A549 (cell line): Measurements from ENCODE around the gene SLC27A2. TPM values are rescaled to one million over a fixed set of nuclear protein-coding genes. Genes with fewer than 3 reads are reported as not detected.

ENCODE experiments used
- ATAC-seq, 2 experiments: fragments of 200-7000 bp in 1 of 2; fragments of >200 bp in 1 of 2; cut with Nextera tagmentation in 1 of 2; cut with Tn5 transposase in 1 of 2; 3 replicates each; pipeline versions ENCODE4 v1.8.0 to v1.9.1; 2018 to 2020; ENCODE audit warnings: mild to moderate bottlenecking in 1 of 2, moderate library complexity in 1 of 2
- CTCF ChIA-PET: fragments of 300-600 bp; sonication (Branson Sonifier 250); formaldehyde crosslinking; extraction: SDS; loops from one replicate; lab custom pipeline; 2021; ENCODE audit warnings: antibody characterized with exemption, inconsistent platforms; lab: Yijun Ruan, JAX
- POLR2A ChIA-PET: fragments of 350-600 bp; formaldehyde crosslinking; extraction: SDS; loops from one replicate; lab custom pipeline; 2021; ENCODE audit warnings: antibody characterized with exemption, inconsistent platforms; lab: Yijun Ruan, JAX
- DNase-seq, 2 experiments: peaks; one replicate each; pipeline versions ENCODE4 v3.0.0 to v3.0.0-alpha.2; 2011 to 2016; ENCODE audit warnings: low read depth in 1 of 2, low spot score in 1 of 2
- FAIRE-seq: peaks from 2 replicates; lab custom pipeline; 2011; peaks lifted over from hg19 to GRCh38; lab: Jason Lieb, UNC
- H3K27ac ChIP-seq, 2 experiments: fragments of >200 bp; sonication (Bioruptor Twin); formaldehyde crosslinking; 3 replicates each; pipeline ENCODE4 v1.5.1; 2016 to 2017
- H3K4me1 ChIP-seq: fragments of >200 bp; sonication (Bioruptor Twin); formaldehyde crosslinking; 3 replicates; pipeline ENCODE4 v1.6.1; 2016
- H3K4me2 ChIP-seq: fragments of >200 bp; sonication (Bioruptor Twin); formaldehyde crosslinking; 3 replicates; pipeline ENCODE4 v1.6.1; 2016
- H3K4me3 ChIP-seq: fragments of >200 bp; sonication (Bioruptor Twin); formaldehyde crosslinking; 3 replicates; pipeline ENCODE4 v1.5.1; 2016
- H3K9me3 ChIP-seq: fragments of >200 bp; sonication (Bioruptor Twin); formaldehyde crosslinking; 3 replicates; pipeline ENCODE4 v1.6.1; 2016
- BHLHE40 ChIP-seq: IDR thresholded peaks from 2 replicates; pipeline ENCODE4 v1.6.1; 2012; ENCODE audit warnings: low read depth, low read length, inconsistent platforms
- EHMT2 ChIP-seq: fragments of 200-600 bp; sonication (generic); IDR thresholded peaks from 2 replicates; pipeline ENCODE4 v1.6.1; 2016; ENCODE audit warnings: antibody characterized with exemption, low read depth, mild to moderate bottlenecking, moderate library complexity
- FOSB ChIP-seq: fragments of 250-450 bp; sonication (Bioruptor Pico); IDR thresholded peaks from 2 replicates; pipeline ENCODE4 v1.5.0; 2020; ENCODE audit warnings: mild to moderate bottlenecking, moderate library complexity
- FOSL2 ChIP-seq, 2 experiments: fragments of 450-650 bp in 1 of 2; fragments of >200 bp in 1 of 2; sonication (Bioruptor Twin) in 1 of 2; formaldehyde crosslinking; IDR thresholded peaks; 2 replicates each; pipeline versions ENCODE4 v1.5.0 to v1.6.1; 2016 to 2020; ENCODE audit warnings: mild to moderate bottlenecking in 1 of 2, moderate library complexity in 1 of 2
- GATA3 ChIP-seq: IDR thresholded peaks from 2 replicates; pipeline ENCODE4 v1.6.1; 2012; ENCODE audit warnings: borderline replicate concordance
- HOXA7 ChIP-seq: fragments of 250-450 bp; sonication (Bioruptor Pico); IDR thresholded peaks from 2 replicates; pipeline ENCODE4 v1.5.0; 2020; ENCODE audit warnings: mild to moderate bottlenecking, moderate library complexity
- JUN ChIP-seq, 2 experiments: fragments of >200 bp; sonication (Bioruptor Twin); formaldehyde crosslinking; IDR thresholded peaks; 2 replicates in 1 of 2; 3 replicates in 1 of 2; pipeline ENCODE4 v1.6.1; 2016 to 2017
- MYC ChIP-seq: IDR thresholded peaks from 2 replicates; pipeline ENCODE4 v1.6.1; 2012; ENCODE audit warnings: mild to moderate bottlenecking, inconsistent platforms, low read length, improper control_type of control experiment, borderline replicate concordance
- PBX3 ChIP-seq: IDR thresholded peaks from 2 replicates; pipeline ENCODE4 v1.6.1; 2012
- PHF8 ChIP-seq: fragments of 200-600 bp; sonication (generic); IDR thresholded peaks from 2 replicates; pipeline ENCODE4 v1.6.1; 2016; ENCODE audit warnings: low read depth, mild to moderate bottlenecking, antibody characterized with exemption, moderate library complexity, borderline replicate concordance
- RAD21 ChIP-seq, 2 experiments: fragments of >200 bp in 1 of 2; sonication (Bioruptor Twin) in 1 of 2; formaldehyde crosslinking in 1 of 2; IDR thresholded peaks in 1 of 2; conservative IDR thresholded peaks in 1 of 2; 2 replicates in 1 of 2; 3 replicates in 1 of 2; pipeline ENCODE4 v1.6.1; 2012 to 2018; ENCODE audit warnings: inconsistent platforms in 1 of 2
- SMC3 ChIP-seq: fragments of >200 bp; sonication (Bioruptor Twin); formaldehyde crosslinking; IDR thresholded peaks from 3 replicates; pipeline ENCODE4 v1.6.1; 2018; ENCODE audit warnings: inconsistent platforms
- ZC3H11A ChIP-seq: fragments of 450-650 bp; IDR thresholded peaks from 2 replicates; pipeline ENCODE4 v1.6.1; 2014; ENCODE audit warnings: antibody characterized with exemption, mild to moderate bottlenecking
- ZNF302 ChIP-seq: fragments of 250-450 bp; sonication (Bioruptor Pico); IDR thresholded peaks from 2 replicates; pipeline ENCODE4 v1.9.0; 2021; ENCODE audit warnings: inconsistent platforms, mild to moderate bottlenecking, moderate library complexity
- WGBS: methylation state at CpG from one replicate; pipeline ENCODE4 v1.1.6; 2017; ENCODE audit errors: missing lambda C conversion rate; 5-methylcytosine and 5-hydroxymethylcytosine counted together
- polyA plus RNA-seq, 4 experiments: library from polyadenylated mRNA; depleted of rRNA in 3 of 4; stranded (reverse); fragments of >200 nt; fragmentation: RNase III in 1 of 4; extraction: RNeasy Plus Mini Kit Qiagen cat#74134 plus additional on column Dnase treatment in 1 of 4; gene quantifications; 2 replicates in 3 of 4; 3 replicates in 1 of 4; pipeline ENCODE4 v1.2.3, GENCODE V29; 2011 to 2017
- TF ChIP-seq, protein P1 (sequence below): fragments of 250-450 bp; sonication (Bioruptor Pico); IDR thresholded peaks from 2 replicates; pipeline ENCODE4 v1.5.0; 2021; ENCODE audit warnings: mild to moderate bottlenecking, moderate library complexity, borderline replicate concordance
- TF ChIP-seq, protein P2 (sequence below): fragments of >200 bp; sonication (Bioruptor Twin); formaldehyde crosslinking; IDR thresholded peaks from 3 replicates; pipeline ENCODE4 v1.6.1; 2016
- TF ChIP-seq, protein P3 (sequence below): fragments of 150-350 bp; IDR thresholded peaks from 2 replicates; pipeline ENCODE4 v1.6.1; 2014; ENCODE audit warnings: low read depth, mild to moderate bottlenecking, low read length
- TF ChIP-seq, protein P4 (sequence below): fragments of >200 bp; sonication (Bioruptor Twin); formaldehyde crosslinking; IDR thresholded peaks from 2 replicates; pipeline ENCODE4 v1.6.1; 2016

SLC27A2 gene
- polyA plus RNA-seq, 2 of the 4 experiments (the other 2 are of a cell fraction), result 36.0 to 44.1 TPM

- POLR2A ChIA-PET, result no interaction called here
- Histone ChIP-seq H3K4me2 (no peak overlapping the region), H3K27ac (no peak overlapping the region)
- TF ChIP-seq ZNF302 (CRISPR knock-in tag), result no peak
- TF ChIP-seq FOSL2 (IDR thresholded peaks at IDR 0.05), result no peak
- TF ChIP-seq FOSL2 (CRISPR knock-in tag; IDR thresholded peaks at IDR 0.05), result no peak
- no peak for TF ChIP-seq ZC3H11A
- no peak for TF ChIP-seq BHLHE40
- TF ChIP-seq MYC, result no peak
- TF ChIP-seq, protein P1, sequence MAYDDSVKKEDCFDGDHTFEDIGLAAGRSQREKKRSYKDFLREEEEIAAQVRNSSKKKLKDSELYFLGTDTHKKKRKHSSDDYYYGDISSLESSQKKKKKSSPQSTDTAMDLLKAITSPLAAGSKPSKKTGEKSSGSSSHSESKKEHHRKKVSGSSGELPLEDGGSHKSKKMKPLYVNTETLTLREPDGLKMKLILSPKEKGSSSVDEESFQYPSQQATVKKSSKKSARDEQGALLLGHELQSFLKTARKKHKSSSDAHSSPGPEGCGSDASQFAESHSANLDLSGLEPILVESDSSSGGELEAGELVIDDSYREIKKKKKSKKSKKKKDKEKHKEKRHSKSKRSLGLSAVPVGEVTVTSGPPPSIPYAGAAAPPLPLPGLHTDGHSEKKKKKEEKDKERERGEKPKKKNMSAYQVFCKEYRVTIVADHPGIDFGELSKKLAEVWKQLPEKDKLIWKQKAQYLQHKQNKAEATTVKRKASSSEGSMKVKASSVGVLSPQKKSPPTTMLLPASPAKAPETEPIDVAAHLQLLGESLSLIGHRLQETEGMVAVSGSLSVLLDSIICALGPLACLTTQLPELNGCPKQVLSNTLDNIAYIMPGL (CRISPR knock-in tag), result no peak
- no peak for TF ChIP-seq GATA3
- TF ChIP-seq, protein P2, sequence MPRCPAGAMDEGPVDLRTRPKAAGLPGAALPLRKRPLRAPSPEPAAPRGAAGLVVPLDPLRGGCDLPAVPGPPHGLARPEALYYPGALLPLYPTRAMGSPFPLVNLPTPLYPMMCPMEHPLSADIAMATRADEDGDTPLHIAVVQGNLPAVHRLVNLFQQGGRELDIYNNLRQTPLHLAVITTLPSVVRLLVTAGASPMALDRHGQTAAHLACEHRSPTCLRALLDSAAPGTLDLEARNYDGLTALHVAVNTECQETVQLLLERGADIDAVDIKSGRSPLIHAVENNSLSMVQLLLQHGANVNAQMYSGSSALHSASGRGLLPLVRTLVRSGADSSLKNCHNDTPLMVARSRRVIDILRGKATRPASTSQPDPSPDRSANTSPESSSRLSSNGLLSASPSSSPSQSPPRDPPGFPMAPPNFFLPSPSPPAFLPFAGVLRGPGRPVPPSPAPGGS, result no peak
- TF ChIP-seq PHF8, result no peak
- no peak for TF ChIP-seq EHMT2
- TF ChIP-seq RAD21 (conservative IDR thresholded peaks at IDR 0.05 in 1 of 2, IDR thresholded peaks at IDR 0.05 in 1 of 2), result no peak
- TF ChIP-seq PBX3, result no peak
- TF ChIP-seq, protein P3, sequence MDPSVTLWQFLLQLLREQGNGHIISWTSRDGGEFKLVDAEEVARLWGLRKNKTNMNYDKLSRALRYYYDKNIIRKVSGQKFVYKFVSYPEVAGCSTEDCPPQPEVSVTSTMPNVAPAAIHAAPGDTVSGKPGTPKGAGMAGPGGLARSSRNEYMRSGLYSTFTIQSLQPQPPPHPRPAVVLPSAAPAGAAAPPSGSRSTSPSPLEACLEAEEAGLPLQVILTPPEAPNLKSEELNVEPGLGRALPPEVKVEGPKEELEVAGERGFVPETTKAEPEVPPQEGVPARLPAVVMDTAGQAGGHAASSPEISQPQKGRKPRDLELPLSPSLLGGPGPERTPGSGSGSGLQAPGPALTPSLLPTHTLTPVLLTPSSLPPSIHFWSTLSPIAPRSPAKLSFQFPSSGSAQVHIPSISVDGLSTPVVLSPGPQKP, result no peak
- no peak for TF ChIP-seq SMC3
- TF ChIP-seq FOSB (CRISPR knock-in tag), result no peak
- TF ChIP-seq JUN (IDR thresholded peaks at IDR 0.05), result no peak
- TF ChIP-seq, all 56 proteins: peak for 0
- DNase-seq (no peak), FAIRE-seq (no peak), ATAC-seq (no peak)
- no peaks in the 10 kb centered on the region for H3K9me3 ChIP-seq
- peaks cover 20% of the 10 kb centered on the region for H3K4me1 ChIP-seq
- 86% methylated on average over 2 of the region's 2 CpGs for WGBS
- H3K4me3 ChIP-seq, result no peak overlapping the region
- CTCF ChIA-PET, result interaction anchor here (0.6 to 1.1 kb wide), 3 partner anchors 9 to 59 kb away, joined by 3 to 4 read pairs (median 3); no protein-coding TSS in a partner anchor
These were observed 50.8 kb downstream of the SLC27A2 start for GRCh38 chr15:50232791-50233190.

DNA sequence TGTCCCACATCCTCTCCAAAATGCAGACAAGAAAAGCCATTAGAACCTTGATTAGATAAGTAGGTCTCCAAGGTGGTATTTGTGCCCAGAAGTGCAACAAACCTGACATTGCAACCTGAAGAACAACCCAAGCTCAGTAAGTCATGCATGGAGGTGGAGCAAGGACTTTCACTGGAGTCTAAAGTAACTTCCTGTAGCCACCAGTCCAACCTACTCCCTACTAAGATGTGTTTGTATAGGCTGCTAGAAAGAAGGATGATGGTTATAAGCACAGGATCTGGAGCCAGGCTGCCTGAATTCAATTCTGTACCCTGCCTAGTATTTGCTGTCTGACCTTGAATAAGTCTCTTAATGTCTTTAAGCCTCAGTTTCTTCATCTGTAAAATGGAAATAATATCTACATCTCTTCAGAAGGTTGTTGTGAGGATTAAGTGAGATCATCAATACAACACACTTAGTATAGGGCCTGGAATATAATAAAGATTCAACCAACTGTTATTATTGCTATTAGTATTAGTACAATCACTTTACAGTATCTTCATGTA, 51.3 kb downstream of the SLC27A2 start:
- Histone ChIP-seq H3K4me3 (no peak overlapping the region), H3K4me2 (no peak overlapping the region), H3K9me3 (no peaks in the 10 kb centered on the region), H3K27ac (no peak overlapping the region), H3K4me1 (peaks cover 20% of the 10 kb centered on the region)
- no peak for TF ChIP-seq HOXA7 (CRISPR knock-in tag)
- TF ChIP-seq PHF8, result no peak
- TF ChIP-seq, protein P4, sequence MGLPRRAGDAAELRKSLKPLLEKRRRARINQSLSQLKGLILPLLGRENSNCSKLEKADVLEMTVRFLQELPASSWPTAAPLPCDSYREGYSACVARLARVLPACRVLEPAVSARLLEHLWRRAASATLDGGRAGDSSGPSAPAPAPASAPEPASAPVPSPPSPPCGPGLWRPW, result no peak
- no peak for TF ChIP-seq GATA3
- CTCF ChIA-PET, result interaction anchor here (1.0 to 1.1 kb wide), 2 partner anchors 8 to 51 kb away, joined by 3 to 4 read pairs; no protein-coding TSS in a partner anchor
- POLR2A ChIA-PET, result no interaction called here
- no peak for DNase-seq
- no peak for FAIRE-seq
- no peak for ATAC-seq
